ENCODE results near the gene NCBP2L. TPM values are rescaled to one million over a fixed set of nuclear protein-coding genes. Genes with fewer than 3 reads are reported as not detected.

The NCBP2L gene
- total and polyA plus RNA-seq, 9 of the 15 experiments (the other 6 are each of a cell fraction or from before 2014, with no cell fraction given), result not detected

DNA sequence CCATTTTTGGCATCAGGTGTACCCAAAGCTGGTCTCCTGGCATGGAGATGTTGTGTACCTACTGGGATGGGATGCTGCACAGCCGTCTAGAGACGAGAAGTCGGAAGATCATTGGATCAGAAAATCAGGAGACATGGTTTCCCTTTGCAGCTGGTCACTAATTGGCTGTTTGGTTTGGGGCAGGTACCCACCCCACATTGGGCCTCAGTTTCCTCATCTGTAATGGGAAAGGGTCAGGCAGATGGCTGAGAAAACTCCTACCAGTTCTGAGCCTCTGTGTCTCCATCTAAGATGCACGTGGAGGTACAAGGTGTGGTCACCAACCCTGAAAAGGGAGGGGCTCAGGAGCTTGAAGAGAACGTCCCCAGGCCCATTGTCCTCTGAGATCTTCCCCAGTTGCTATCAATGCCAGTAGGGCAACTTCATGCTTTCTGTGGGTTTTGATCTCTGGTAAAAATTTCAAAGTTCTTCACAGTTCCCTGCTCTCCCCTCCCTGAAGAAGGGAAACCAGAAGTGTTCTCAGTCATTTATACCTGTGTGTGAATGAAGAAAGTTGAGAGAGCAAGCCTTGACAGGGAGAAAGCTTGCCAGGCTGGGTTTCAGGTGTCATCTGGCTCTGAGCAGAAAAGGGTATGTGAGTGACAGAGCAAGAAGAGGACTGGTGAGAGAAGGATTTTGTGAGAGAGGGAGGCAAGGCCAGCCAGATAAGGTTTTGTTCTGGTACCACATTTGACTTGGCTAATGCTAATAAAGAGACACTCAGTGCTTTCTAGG, 17.0 kb upstream of the NCBP2L start:
- no peak overlapping the region for H2AFZ ChIP-seq (ENCODE audit: low read depth, low read length)
- in situ Hi-C loops (cut with MboI) (no loop called here), intact Hi-C loops (cut with micrococcal nuclease) (no loop called here)
- no peaks in the 10 kb centered on the region for H3K36me3 ChIP-seq (ENCODE audit: control insufficient read depth, insufficient read depth, low read length)
- H3K4me3 ChIP-seq, result no peak overlapping the region
- DNase-seq (ENCODE audit: extremely low read depth in 1 of 4, low spot score in 3 of 4) (no peak), FAIRE-seq (no peak), ATAC-seq (no peak)
- peaks cover 4 to 27% of the 10 kb centered on the region in 2 experiments; a peak in 3 of 5 replicates for H3K27me3 ChIP-seq (ENCODE audit: control insufficient read depth in 2 of 2, insufficient read depth in 2 of 2, low read length in 2 of 2)
- no peaks in the 10 kb centered on the region; a peak in 1 of 5 replicates for H3K4me1 ChIP-seq (replicated peaks in 1 of 2; ENCODE audit: control insufficient read depth in 2 of 2, insufficient read depth in 2 of 2, low read length in 2 of 2)
- H3K9me3 ChIP-seq (replicated peaks; ENCODE audit: control insufficient read depth, insufficient read depth, low read depth, low read length), result no peaks in the 10 kb centered on the region
- no peak for TF ChIP-seq SMC3 (conservative IDR thresholded peaks at IDR 0.05; ENCODE audit: insufficient read depth, low read depth, low read length)
- TF ChIP-seq RBBP5 (IDR thresholded peaks at IDR 0.05; ENCODE audit: borderline replicate concordance, insufficient read depth, low read length, poor library complexity, severe bottlenecking), result no peak
- no peak for TF ChIP-seq ZNF175 (CRISPR knock-in tag; IDR thresholded peaks at IDR 0.05; ENCODE audit: low read depth)
- TF ChIP-seq, protein P1, sequence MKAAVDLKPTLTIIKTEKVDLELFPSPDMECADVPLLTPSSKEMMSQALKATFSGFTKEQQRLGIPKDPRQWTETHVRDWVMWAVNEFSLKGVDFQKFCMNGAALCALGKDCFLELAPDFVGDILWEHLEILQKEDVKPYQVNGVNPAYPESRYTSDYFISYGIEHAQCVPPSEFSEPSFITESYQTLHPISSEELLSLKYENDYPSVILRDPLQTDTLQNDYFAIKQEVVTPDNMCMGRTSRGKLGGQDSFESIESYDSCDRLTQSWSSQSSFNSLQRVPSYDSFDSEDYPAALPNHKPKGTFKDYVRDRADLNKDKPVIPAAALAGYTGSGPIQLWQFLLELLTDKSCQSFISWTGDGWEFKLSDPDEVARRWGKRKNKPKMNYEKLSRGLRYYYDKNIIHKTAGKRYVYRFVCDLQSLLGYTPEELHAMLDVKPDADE (conservative IDR thresholded peaks at IDR 0.05; ENCODE audit: control insufficient read depth, low read depth, low read length), result no peak
- TF ChIP-seq ZNF583 (CRISPR knock-in tag; IDR thresholded peaks at IDR 0.05), result no peak
- no peak for TF ChIP-seq ZNF592 (IDR thresholded peaks at IDR 0.05)
- H3K79me2 ChIP-seq (ENCODE audit: control insufficient read depth, insufficient read depth, low read length), result no peaks in the 10 kb centered on the region
- no peak overlapping the region for H3K27ac ChIP-seq (ENCODE audit: extremely low read depth, low read depth, low read length)
- no peaks in the 10 kb centered on the region for H4K20me1 ChIP-seq (replicated peaks; ENCODE audit: control insufficient read depth, insufficient read depth, low read length)
- CTCF ChIA-PET (ENCODE audit: low intra/inter-chr PET ratio), result no interaction called here
- H3K4me2 ChIP-seq (ENCODE audit: insufficient read depth, low read length), result no peak overlapping the region
- WGBS (ENCODE audit: insufficient coverage, low coverage, missing lambda C conversion rate), result 25% methylated on average over 5 of the region's 5 CpGs
- no peaks in the 10 kb centered on the region for H3K9me1 ChIP-seq (ENCODE audit: control insufficient read depth, insufficient read depth, low read length)
- no TSS peak for BruUV-seq (replicated peaks)
- POLR2A ChIA-PET, result interaction anchor here (0.7 to 1.2 kb wide), 2 partner anchors 12 to 85 kb away, joined by 3 read pairs; no protein-coding TSS in a partner anchor
- no peak overlapping the region for H3K9ac ChIP-seq (ENCODE audit: insufficient read depth in 1 of 2, low read depth in 2 of 2, low read length in 2 of 2)
